ENCODE results near the gene TBATA.
"Not testable (repeated sequence)": the region's sequence is repeated elsewhere in the genome, so short reads cannot be mapped to it uniquely, and the experiment has no call there.

Gene TBATA

GRCh38 chr10:70770001-70770400, 15.2 kb downstream of the TBATA start:
- no peak for DNase-seq (ENCODE audit: low read depth)
- no peak overlapping the region for H3K4me3 ChIP-seq (ENCODE audit: low read depth, low read length)

DNA sequence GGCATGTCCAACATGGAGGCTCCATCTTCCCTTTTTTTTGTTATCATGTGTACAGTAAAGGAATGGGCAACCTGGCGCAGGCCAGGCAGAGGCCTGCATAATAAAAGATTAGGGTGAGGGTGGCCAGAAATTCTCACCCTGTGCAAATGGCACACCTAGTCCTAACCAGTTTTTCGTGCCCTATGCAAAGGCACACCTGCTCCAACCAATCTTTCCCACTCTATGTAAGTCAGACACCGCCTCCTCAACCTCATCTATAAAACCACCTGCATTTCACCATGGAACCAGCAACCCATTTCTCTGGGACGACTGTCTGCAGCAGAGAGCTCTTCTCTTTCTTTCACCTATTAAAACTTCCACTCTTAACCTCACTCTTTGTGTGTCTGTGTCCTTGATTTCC, 16.1 kb downstream of the TBATA start:
- DNase-seq (ENCODE audit: low read depth): no peak
- H3K4me3 ChIP-seq (ENCODE audit: low read depth, low read length): no peak overlapping the region
- no peak for TF ChIP-seq MYC (IDR thresholded peaks at IDR 0.05; ENCODE audit: low read depth, low read length)
- no peak for TF ChIP-seq MAX (IDR thresholded peaks at IDR 0.05; ENCODE audit: low read depth, low read length)
- no peak for TF ChIP-seq POLR2A (IDR thresholded peaks at IDR 0.05; ENCODE audit: extremely low read depth, insufficient read length)
- no peak for TF ChIP-seq CTCF (IDR thresholded peaks at IDR 0.05; ENCODE audit: low read depth, low read length)

More at GRCh38 chr10:70770001-70770400, 15.2 kb downstream of the TBATA start:
- no peak for TF ChIP-seq CTCF (IDR thresholded peaks at IDR 0.05; ENCODE audit: low read depth, low read length)
- no peak for TF ChIP-seq POLR2A (IDR thresholded peaks at IDR 0.05; ENCODE audit: extremely low read depth, insufficient read length)
- TF ChIP-seq MAX (IDR thresholded peaks at IDR 0.05; ENCODE audit: low read depth, low read length): no peak
- no peak for TF ChIP-seq MYC (IDR thresholded peaks at IDR 0.05; ENCODE audit: low read depth, low read length)

- not testable (repeated sequence) for H3K4me3 ChIP-seq (ENCODE audit: low read depth, low read length); DNase-seq (ENCODE audit: low read depth)
Observed at GRCh38 chr10:70768026-70768685, 17.0 kb downstream of the TBATA start.

DNA sequence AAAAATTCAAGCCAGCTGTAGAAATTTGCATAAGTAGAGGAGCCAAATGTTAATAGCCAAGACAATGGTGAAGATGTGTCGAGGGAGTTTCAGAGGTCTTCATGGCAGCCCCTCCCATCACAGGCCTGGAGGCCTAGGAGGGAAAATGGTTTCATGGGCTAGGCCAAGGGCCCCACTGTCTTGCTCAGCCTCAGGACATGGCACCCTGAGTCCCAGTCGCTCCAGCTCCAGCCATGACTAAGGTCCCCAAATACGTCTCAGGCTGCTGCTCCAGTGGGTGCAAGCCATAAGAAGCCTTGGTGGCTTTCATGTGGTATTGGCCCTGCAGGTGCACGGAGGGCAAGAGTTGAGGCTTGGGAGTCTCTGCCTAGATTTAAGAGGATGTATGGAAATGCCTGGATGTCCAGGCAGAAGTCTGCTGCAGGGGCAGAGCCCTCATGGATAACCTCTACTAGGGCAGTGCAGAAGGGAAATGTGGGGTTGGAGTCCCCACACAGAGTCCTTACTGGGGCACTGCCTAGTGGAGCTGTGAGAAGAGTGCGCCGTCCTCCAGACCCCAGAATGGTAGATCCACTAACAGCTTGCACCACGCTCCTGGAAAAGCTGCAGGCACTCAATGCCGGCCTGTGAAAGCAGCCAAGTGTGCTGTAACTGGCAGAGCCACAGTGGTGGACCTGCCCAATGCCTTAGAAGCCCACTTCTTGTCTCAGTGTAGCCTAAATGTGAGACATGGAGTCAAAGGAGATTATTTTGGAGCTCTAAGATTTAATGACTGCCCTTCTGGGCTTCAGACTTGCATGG, 19.2 kb downstream of the TBATA start:
- no peak for DNase-seq (ENCODE audit: low read depth)
- H3K4me3 ChIP-seq (ENCODE audit: low read depth, low read length): no peak overlapping the region
- TF ChIP-seq POLR2A (IDR thresholded peaks at IDR 0.05; ENCODE audit: extremely low read depth, insufficient read length) (no peak), MYC (IDR thresholded peaks at IDR 0.05; ENCODE audit: low read depth, low read length) (no peak), MAX (IDR thresholded peaks at IDR 0.05; ENCODE audit: low read depth, low read length) (no peak), CTCF (IDR thresholded peaks at IDR 0.05; ENCODE audit: low read depth, low read length) (no peak)

GRCh38 chr10:70763567-70763966, 21.6 kb downstream of the TBATA start:
- TF ChIP-seq CTCF (IDR thresholded peaks at IDR 0.05; ENCODE audit: low read depth, low read length) (no peak), MYC (IDR thresholded peaks at IDR 0.05; ENCODE audit: low read depth, low read length) (no peak), MAX (IDR thresholded peaks at IDR 0.05; ENCODE audit: low read depth, low read length) (no peak), POLR2A (IDR thresholded peaks at IDR 0.05; ENCODE audit: extremely low read depth, insufficient read length) (no peak)
- no peak for DNase-seq (ENCODE audit: low read depth)

DNA sequence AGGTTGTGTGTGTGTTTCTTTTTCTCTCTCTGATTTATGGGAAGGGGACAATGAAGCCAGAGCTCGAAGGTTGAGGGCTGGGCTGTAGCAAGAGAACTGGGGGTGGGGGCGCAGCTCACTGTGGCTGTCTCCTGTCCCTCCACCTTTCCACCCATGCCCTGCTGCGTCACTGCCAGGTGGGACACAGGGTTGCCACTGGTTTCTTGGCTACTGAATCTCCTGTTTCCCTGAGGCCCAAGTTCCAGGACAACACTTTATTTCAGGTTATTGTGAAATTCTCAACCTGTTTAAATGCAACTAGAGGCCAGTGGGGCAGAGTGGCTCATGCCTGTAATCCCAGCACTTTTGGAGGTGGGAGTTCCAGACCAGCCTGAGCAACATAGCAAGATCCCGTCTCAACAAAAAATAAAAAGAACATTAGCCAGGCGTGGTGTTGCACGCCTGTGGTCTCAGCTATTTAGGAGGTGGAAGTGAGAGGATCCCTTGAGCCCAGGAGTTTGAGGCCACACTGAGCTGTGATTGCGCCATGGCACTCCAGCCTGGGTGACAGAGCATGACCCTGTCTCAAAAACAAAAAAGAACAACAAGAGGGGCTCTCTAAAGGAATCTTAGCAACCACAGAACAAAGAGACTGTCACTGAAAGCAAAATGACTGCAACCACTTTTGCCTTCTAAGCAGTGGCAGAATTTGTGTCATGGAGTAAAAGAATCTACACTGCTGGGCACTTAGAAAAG, 22.6 kb downstream of the TBATA start:
- no peak overlapping the region for H3K4me3 ChIP-seq (ENCODE audit: low read depth, low read length)
- DNase-seq (ENCODE audit: low read depth): peak; percentile 79
- TF ChIP-seq CTCF (IDR thresholded peaks at IDR 0.05; ENCODE audit: low read depth, low read length) (no peak), MAX (IDR thresholded peaks at IDR 0.05; ENCODE audit: low read depth, low read length) (no peak), POLR2A (IDR thresholded peaks at IDR 0.05; ENCODE audit: extremely low read depth, insufficient read length) (no peak), MYC (IDR thresholded peaks at IDR 0.05; ENCODE audit: low read depth, low read length) (no peak)

More at GRCh38 chr10:70763567-70763966, 21.6 kb downstream of the TBATA start:
- H3K4me3 ChIP-seq (ENCODE audit: low read depth, low read length): no peak overlapping the region
